C4-2B (cell line): Measurements from ENCODE around the gene ADRB2.

ENCODE experiments used
- H3K27ac ChIP-seq: fragments of 450-650 bp; 2 replicates; pipeline ENCODE4 v1.5.1; 2017
- CTCF ChIP-seq: fragments of 450-650 bp; conservative IDR thresholded peaks from 2 replicates; pipeline ENCODE4 v1.5.1; 2017; ENCODE audit warnings: mild to moderate bottlenecking
- ZFX ChIP-seq: fragments of 450-650 bp; IDR thresholded peaks from 2 replicates; pipeline ENCODE4 v1.6.1; 2017

Gene ADRB2

GRCh38 chr5:148788636-148789035 lies 37.8 kb upstream of the ADRB2 start:
- no peak for TF ChIP-seq CTCF
- TF ChIP-seq ZFX = no peak

GRCh38 chr5:148790545-148791333 lies 35.7 kb upstream of the ADRB2 start:
- TF ChIP-seq ZFX (no peak), CTCF (no peak)
- no peak overlapping the region for H3K27ac ChIP-seq

More at GRCh38 chr5:148788636-148789035, 37.8 kb upstream of the ADRB2 start:
- H3K27ac ChIP-seq = no peak overlapping the region

- H3K27ac ChIP-seq = no peak overlapping the region
- TF ChIP-seq CTCF (no peak), ZFX (no peak)
Observed at GRCh38 chr5:148791334-148791667, 35.1 kb upstream of the ADRB2 start.

- H3K27ac ChIP-seq = no peak overlapping the region
- TF ChIP-seq ZFX (no peak), CTCF (no peak)
Observed at GRCh38 chr5:148791696-148792095, 34.7 kb upstream of the ADRB2 start.

- no peak for TF ChIP-seq CTCF
- TF ChIP-seq ZFX = no peak
- H3K27ac ChIP-seq = no peak overlapping the region
Observed at GRCh38 chr5:148792744-148793143, 33.7 kb upstream of the ADRB2 start.

GRCh38 chr5:148793261-148793660 lies 33.1 kb upstream of the ADRB2 start:
- TF ChIP-seq ZFX (no peak), CTCF (no peak)
- H3K27ac ChIP-seq = no peak overlapping the region

- no peak overlapping the region for H3K27ac ChIP-seq
- TF ChIP-seq CTCF (no peak), ZFX (no peak)
Observed at GRCh38 chr5:148794275-148794674, 32.1 kb upstream of the ADRB2 start.
